Measurements from ENCODE around the gene ZNF578.
"Not testable (repeated sequence)": the region's sequence is repeated elsewhere in the genome, so short reads cannot be mapped to it uniquely, and the experiment has no call there.

ZNF578 gene

GRCh38 chr19:52492201-52492993, 39.0 kb downstream of the ZNF578 start:
- H3K9me3 Mint-ChIP-seq = peaks cover 32% of the 10 kb centered on the region
- H3K4me3 Mint-ChIP-seq = no peak overlapping the region
- H3K36me3 Mint-ChIP-seq (ENCODE audit: low read depth) = peaks cover 28% of the 10 kb centered on the region
- H3K27ac Mint-ChIP-seq = no peak overlapping the region
- H3K27me3 Mint-ChIP-seq = no peaks in the 10 kb centered on the region
- H3K4me1 Mint-ChIP-seq (ENCODE audit: low read depth) = no peaks in the 10 kb centered on the region

GRCh38 chr19:52492994-52493470, 39.7 kb downstream of the ZNF578 start:
- Mint-ChIP-seq H3K4me1 (ENCODE audit: low read depth) (no peaks in the 10 kb centered on the region), H3K9me3 (peaks cover 35% of the 10 kb centered on the region), H3K27ac (no peak overlapping the region), H3K4me3 (no peak overlapping the region), H3K36me3 (ENCODE audit: low read depth) (peaks cover 34% of the 10 kb centered on the region), H3K27me3 (no peaks in the 10 kb centered on the region)

GRCh38 chr19:52494518-52494917, 41.2 kb downstream of the ZNF578 start:
- Mint-ChIP-seq H3K4me3 (no peak overlapping the region), H3K36me3 (ENCODE audit: low read depth) (peaks cover 41% of the 10 kb centered on the region), H3K27me3 (no peaks in the 10 kb centered on the region), H3K27ac (no peak overlapping the region), H3K9me3 (peaks cover 31% of the 10 kb centered on the region), H3K4me1 (ENCODE audit: low read depth) (no peaks in the 10 kb centered on the region)

GRCh38 chr19:52498571-52498970, 45.2 kb downstream of the ZNF578 start:
- Mint-ChIP-seq H3K27ac (no peak overlapping the region), H3K27me3 (no peaks in the 10 kb centered on the region), H3K9me3 (peaks cover 28% of the 10 kb centered on the region), H3K4me1 (ENCODE audit: low read depth) (no peaks in the 10 kb centered on the region), H3K36me3 (ENCODE audit: low read depth) (peaks cover 59% of the 10 kb centered on the region), H3K4me3 (no peak overlapping the region)

- not testable (repeated sequence) for H3K4me3 Mint-ChIP-seq; H3K4me1 Mint-ChIP-seq (ENCODE audit: low read depth); H3K27ac Mint-ChIP-seq; H3K27me3 Mint-ChIP-seq
- peaks cover 22% of the 10 kb centered on the region for H3K9me3 Mint-ChIP-seq
- H3K36me3 Mint-ChIP-seq (ENCODE audit: low read depth) = peaks cover 57% of the 10 kb centered on the region
These were observed 47.1 kb downstream of the ZNF578 start for GRCh38 chr19:52500474-52500873.

GRCh38 chr19:52500991-52501390, 47.6 kb downstream of the ZNF578 start:
- not testable (repeated sequence) for H3K4me1 Mint-ChIP-seq (ENCODE audit: low read depth); H3K4me3 Mint-ChIP-seq; H3K27me3 Mint-ChIP-seq; H3K27ac Mint-ChIP-seq
- Mint-ChIP-seq H3K36me3 (ENCODE audit: low read depth) (peaks cover 56% of the 10 kb centered on the region), H3K9me3 (peaks cover 22% of the 10 kb centered on the region)

GRCh38 chr19:52507266-52507665, 53.9 kb downstream of the ZNF578 start:
- Mint-ChIP-seq H3K36me3 (ENCODE audit: low read depth) (peaks cover 61% of the 10 kb centered on the region), H3K4me3 (no peak overlapping the region), H3K9me3 (peaks cover 33% of the 10 kb centered on the region), H3K4me1 (ENCODE audit: low read depth) (no peaks in the 10 kb centered on the region), H3K27ac (no peak overlapping the region), H3K27me3 (no peaks in the 10 kb centered on the region)

GRCh38 chr19:52516191-52516590, 62.8 kb downstream of the ZNF578 start:
- Mint-ChIP-seq H3K4me1 (ENCODE audit: low read depth) (no peaks in the 10 kb centered on the region), H3K36me3 (ENCODE audit: low read depth) (peaks cover 33% of the 10 kb centered on the region), H3K4me3 (no peak overlapping the region), H3K9me3 (peaks cover 53% of the 10 kb centered on the region), H3K27ac (no peak overlapping the region), H3K27me3 (peaks cover 6% of the 10 kb centered on the region)

GRCh38 chr19:52518646-52519045, 65.3 kb downstream of the ZNF578 start:
- peaks cover 6% of the 10 kb centered on the region for H3K27me3 Mint-ChIP-seq
- no peaks in the 10 kb centered on the region for H3K4me1 Mint-ChIP-seq (ENCODE audit: low read depth)
- no peak overlapping the region for H3K4me3 Mint-ChIP-seq
- no peak overlapping the region for H3K27ac Mint-ChIP-seq
- H3K9me3 Mint-ChIP-seq = peaks cover 43% of the 10 kb centered on the region
- peaks cover 20% of the 10 kb centered on the region for H3K36me3 Mint-ChIP-seq (ENCODE audit: low read depth)

- not testable (repeated sequence) for H3K27me3 Mint-ChIP-seq; H3K27ac Mint-ChIP-seq; H3K4me3 Mint-ChIP-seq; H3K4me1 Mint-ChIP-seq (ENCODE audit: low read depth)
- Mint-ChIP-seq H3K9me3 (peaks cover 40% of the 10 kb centered on the region), H3K36me3 (ENCODE audit: low read depth) (peaks cover 15% of the 10 kb centered on the region)
These were observed 65.8 kb downstream of the ZNF578 start for GRCh38 chr19:52519175-52519574.

- Mint-ChIP-seq H3K4me1 (ENCODE audit: low read depth) (no peaks in the 10 kb centered on the region), H3K36me3 (ENCODE audit: low read depth) (peaks cover 13% of the 10 kb centered on the region), H3K9me3 (peaks cover 38% of the 10 kb centered on the region), H3K27ac (no peak overlapping the region), H3K4me3 (no peak overlapping the region), H3K27me3 (peaks cover 6% of the 10 kb centered on the region)
These were observed 66.7 kb downstream of the ZNF578 start for GRCh38 chr19:52520013-52520412.

- H3K4me3 Mint-ChIP-seq = no peak overlapping the region
- peaks cover 5% of the 10 kb centered on the region for H3K4me1 Mint-ChIP-seq (ENCODE audit: low read depth)
- no peak overlapping the region for H3K27ac Mint-ChIP-seq
- peaks cover 22% of the 10 kb centered on the region for H3K9me3 Mint-ChIP-seq
- H3K36me3 Mint-ChIP-seq (ENCODE audit: low read depth) = peaks cover 10% of the 10 kb centered on the region
- peaks cover 6% of the 10 kb centered on the region for H3K27me3 Mint-ChIP-seq
These were observed 69.2 kb downstream of the ZNF578 start for GRCh38 chr19:52522551-52522950.

GRCh38 chr19:52524086-52524485, 70.7 kb downstream of the ZNF578 start:
- Mint-ChIP-seq H3K27me3 (peaks cover 6% of the 10 kb centered on the region), H3K4me3 (no peak overlapping the region), H3K27ac (no peak overlapping the region), H3K4me1 (ENCODE audit: low read depth) (peaks cover 16% of the 10 kb centered on the region), H3K9me3 (peaks cover 19% of the 10 kb centered on the region), H3K36me3 (ENCODE audit: low read depth) (peaks cover 20% of the 10 kb centered on the region)

- Mint-ChIP-seq H3K4me3 (peak within 1 kb of the TSS; percentile 95), H3K27me3 (no peaks in the 10 kb centered on the region), H3K4me1 (ENCODE audit: low read depth) (peaks cover 22% of the 10 kb centered on the region), H3K9me3 (peaks cover 1% of the 10 kb centered on the region), H3K27ac (peak within 1 kb of the TSS; percentile 95), H3K36me3 (ENCODE audit: low read depth) (peaks cover 23% of the 10 kb centered on the region)
These were observed 74.0 kb downstream of the ZNF578 start, which contains the start of gene ZNF808 for GRCh38 chr19:52527134-52527955. Gene ZNF808 (plus strand): TSS chr19:52527668. CDS start chr19:52543285, 15,617 bp downstream.

GRCh38 chr19:52527956-52528351, 74.6 kb downstream of the ZNF578 start:
- Mint-ChIP-seq H3K27ac (peak overlapping the region; percentile 95), H3K9me3 (no peaks in the 10 kb centered on the region), H3K4me3 (peak overlapping the region; percentile 95), H3K27me3 (no peaks in the 10 kb centered on the region), H3K4me1 (ENCODE audit: low read depth) (peaks cover 22% of the 10 kb centered on the region), H3K36me3 (ENCODE audit: low read depth) (peaks cover 29% of the 10 kb centered on the region)
